Cardiac fibroblast (primary cell): ENCODE measurements around the gene B3GNT4.
A peak's percentile ranks its signal among the peaks of the same experiment; 100 is the strongest.

ENCODE experiments used
- DNase-seq, 2 donors: peaks; one replicate each; pipeline versions ENCODE4 v3.0.0 to v3.0.0-alpha.2; 2010; ENCODE audit warnings: low read depth in 2 of 2
- H3K4me3 ChIP-seq, 2 donors: replicated peaks in 1 of 2; 1 replicate in 1 of 2; 2 replicates in 1 of 2; pipeline ENCODE4 v1.5.1; 2011; ENCODE audit warnings: low read depth in 2 of 2, low read length in 2 of 2, mild to moderate bottlenecking in 2 of 2, moderate library complexity in 1 of 2
- TF ChIP-seq, protein P1 (sequence below): IDR thresholded peaks from one replicate; pipeline ENCODE4 v1.5.1; 2011; ENCODE audit warnings: low read depth, mild to moderate bottlenecking, low read length, inconsistent platforms

B3GNT4 gene

DNA sequence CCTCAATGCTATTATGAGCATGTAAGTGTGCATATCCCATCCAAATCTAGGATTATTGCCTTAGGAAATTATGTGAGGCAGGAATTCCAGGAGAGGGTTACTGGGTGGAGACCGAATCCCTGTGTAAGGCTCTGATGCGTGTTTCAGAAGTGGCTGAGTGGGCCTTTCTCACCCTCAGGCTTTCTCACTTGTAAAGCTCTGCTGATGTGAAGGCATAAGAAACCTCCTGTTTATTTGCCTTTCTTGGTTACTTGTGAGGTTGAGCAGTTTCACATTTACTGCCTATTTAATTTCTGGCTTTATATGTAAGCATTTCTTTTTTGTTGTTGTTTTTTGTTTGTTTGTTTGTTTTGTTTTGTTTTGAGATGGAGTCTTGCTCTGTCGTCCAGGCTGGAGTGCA lies 40.5 kb upstream of the B3GNT4 start:
- no peak for DNase-seq
- TF ChIP-seq, protein P1, sequence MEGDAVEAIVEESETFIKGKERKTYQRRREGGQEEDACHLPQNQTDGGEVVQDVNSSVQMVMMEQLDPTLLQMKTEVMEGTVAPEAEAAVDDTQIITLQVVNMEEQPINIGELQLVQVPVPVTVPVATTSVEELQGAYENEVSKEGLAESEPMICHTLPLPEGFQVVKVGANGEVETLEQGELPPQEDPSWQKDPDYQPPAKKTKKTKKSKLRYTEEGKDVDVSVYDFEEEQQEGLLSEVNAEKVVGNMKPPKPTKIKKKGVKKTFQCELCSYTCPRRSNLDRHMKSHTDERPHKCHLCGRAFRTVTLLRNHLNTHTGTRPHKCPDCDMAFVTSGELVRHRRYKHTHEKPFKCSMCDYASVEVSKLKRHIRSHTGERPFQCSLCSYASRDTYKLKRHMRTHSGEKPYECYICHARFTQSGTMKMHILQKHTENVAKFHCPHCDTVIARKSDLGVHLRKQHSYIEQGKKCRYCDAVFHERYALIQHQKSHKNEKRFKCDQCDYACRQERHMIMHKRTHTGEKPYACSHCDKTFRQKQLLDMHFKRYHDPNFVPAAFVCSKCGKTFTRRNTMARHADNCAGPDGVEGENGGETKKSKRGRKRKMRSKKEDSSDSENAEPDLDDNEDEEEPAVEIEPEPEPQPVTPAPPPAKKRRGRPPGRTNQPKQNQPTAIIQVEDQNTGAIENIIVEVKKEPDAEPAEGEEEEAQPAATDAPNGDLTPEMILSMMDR, result no peak
- no peak overlapping the region for H3K4me3 ChIP-seq

DNA sequence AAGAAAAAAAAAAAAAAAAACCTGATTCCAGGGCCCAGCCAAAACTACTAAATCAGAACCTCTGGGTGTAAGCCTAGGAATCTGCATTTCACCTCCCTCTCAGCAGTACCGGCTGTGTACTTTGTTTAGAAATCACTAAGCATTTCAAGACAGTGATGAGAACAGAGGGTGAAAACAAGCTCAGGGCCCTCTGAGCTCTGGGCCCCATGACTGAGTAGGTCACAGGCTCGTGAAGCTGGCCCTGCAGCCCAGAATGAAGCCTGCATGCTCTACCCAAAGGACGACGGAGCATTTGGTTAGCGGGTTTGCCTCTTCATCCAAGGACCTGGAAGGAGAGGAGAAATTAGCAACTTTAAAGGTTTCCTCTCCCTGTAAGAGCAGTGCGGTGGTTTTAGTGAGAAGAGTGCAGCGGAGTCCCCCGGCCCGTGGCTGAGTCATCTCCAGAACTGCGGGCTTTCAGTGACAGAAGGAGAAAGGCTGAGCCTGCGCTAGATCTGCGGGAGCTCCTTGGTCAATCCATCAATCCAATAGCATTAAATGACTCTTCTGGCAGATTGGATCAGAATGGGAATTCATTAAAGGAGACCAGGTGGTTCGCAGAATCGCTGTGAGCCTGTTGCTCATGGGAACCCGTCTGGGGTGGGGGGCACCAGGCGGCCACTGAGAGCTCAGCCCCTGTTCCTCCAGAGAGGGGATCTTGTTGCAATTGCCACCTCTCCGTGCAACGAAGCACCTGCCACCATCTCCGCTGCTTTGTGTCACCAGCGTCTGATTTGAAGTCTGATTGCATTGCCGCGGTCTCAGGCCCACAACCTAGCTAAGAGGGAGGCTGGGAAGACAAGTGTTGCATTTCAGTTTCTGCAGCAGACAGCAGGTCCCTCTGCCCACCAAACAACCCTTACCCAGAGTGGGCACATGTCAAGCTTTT lies 36.8 kb upstream of the B3GNT4 start:
- TF ChIP-seq, protein P1, result no peak
- no peak for DNase-seq
- no peak overlapping the region for H3K4me3 ChIP-seq

DNA sequence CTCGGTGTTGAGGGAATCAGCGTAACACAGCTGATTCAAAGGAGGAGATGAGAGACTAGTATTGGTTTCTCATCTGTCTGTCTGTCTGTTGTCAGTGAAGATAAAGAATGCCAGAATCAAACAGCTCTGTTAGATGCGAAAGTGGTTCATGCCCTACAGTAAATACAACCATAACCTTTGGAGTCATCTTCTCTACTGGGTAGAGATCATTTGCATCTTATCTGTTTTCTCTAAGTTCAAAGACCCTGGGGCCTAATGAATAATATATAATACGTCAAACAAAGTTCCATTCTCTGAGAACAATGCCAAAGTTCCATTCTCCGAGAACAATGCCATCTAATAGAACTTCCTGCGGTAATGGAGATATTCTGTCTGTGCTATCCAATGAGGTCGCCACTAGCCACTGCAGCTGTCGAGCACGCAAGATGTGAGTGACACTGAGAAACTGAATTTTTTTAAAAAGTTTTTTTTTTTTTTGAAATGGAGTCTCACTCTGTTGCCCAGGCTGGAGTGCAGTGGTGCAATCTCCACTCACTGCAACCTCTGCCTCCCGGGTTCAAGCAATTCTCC lies 36.1 kb upstream of the B3GNT4 start:
- DNase-seq, result peak in 1 of 2 donors; percentile 20
- TF ChIP-seq, protein P1, result no peak
- H3K4me3 ChIP-seq, result no peak overlapping the region

DNA sequence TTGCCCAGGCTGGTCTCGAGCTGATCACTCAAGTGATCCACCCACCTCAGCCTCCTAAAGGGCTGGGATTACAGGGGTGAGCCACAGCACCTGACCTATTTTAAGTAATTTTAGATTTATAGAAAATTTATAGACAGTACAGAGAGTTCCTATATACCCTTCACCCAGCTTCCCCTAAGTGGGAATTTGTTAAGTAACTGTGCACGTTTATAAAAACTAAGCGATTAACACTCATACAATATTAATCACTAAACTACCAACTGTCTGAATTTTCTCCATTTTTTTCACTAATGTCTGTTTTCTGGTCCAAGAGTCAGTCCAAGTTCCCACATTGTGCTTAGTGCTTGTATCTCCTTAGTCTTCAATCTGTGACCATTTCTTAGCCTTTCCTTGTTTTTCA lies 35.0 kb upstream of the B3GNT4 start:
- TF ChIP-seq, protein P1, result no peak
- DNase-seq, result no peak

DNA sequence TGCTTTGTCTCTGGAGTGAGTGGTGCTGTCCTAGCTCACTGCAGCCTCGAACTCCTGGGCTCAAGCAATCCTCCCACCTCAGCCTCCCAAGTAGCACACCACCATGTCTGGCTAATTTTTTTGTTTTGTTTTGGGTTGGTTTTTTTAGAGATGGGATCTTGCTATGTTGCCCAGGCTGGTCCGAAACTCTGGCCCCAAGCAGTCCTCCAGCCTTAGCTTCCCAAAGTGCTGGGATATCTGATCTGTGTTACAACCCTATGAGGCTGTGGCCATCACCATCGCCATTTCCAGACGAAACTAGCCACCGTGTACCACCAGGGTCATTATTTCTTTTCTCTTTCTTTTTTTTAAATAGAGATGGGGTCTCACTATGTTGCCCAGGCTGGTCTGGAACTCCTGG lies 32.1 kb upstream of the B3GNT4 start:
- no peak for DNase-seq
- TF ChIP-seq, protein P1, result no peak
- no peak overlapping the region for H3K4me3 ChIP-seq

More for the DNA sequence above, 35.0 kb upstream of the B3GNT4 start:
- no peak overlapping the region for H3K4me3 ChIP-seq

DNA sequence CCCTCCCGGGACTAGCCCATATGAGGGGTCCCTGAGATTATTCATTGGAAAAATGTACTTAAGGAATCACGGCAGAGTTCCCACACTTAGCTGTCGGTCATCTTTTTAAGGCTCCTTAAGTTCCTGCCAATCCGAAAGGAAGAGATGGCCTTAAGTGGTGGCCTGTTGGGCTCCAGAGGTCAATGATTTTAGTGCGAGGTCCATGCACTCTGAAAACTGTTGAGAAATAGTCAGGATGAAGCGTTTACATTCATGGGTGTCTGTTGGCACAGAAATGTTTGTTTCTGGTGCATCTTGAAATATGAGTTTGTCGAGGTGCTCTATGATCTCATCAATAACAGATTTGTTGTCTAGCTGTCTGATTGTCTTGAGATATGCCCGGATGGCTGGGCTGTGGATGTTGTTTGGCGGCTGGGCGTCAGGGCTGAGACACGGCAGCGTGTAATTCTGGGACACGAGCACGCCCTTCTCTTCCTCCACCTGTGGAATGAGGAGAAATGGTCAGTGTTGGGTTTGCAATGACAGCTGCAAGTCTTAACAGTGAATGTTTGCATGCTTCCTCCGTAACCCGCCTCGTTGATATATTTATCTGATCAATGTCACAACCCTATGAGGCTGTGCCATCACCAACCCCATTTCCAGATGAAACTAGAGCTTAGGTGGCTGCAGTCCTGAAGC lies 31.1 kb upstream of the B3GNT4 start:
- TF ChIP-seq, protein P1, result no peak
- DNase-seq, result no peak
- H3K4me3 ChIP-seq, result no peak overlapping the region
